NCI-H2029 treated with DMSO at 0.1 percent for 48 hours (cell line): Measurements from ENCODE around the gene E2F4.
A peak's percentile ranks its signal among the peaks of the same experiment; 100 is the strongest.

ENCODE experiments used
- DNase-seq: peaks from one replicate; lab custom pipeline; 2025; lab: John Stamatoyannopoulos, UW

Gene E2F4

GRCh38 chr16:67173808-67174705 is 17.9 kb upstream of the E2F4 start:
- peak; percentile 18 for DNase-seq

- no peak for DNase-seq
These were observed 17.2 kb upstream of the E2F4 start for GRCh38 chr16:67174706-67175231.

- DNase-seq, result no peak
These were observed 15.3 kb upstream of the E2F4 start for GRCh38 chr16:67176662-67177061.

- peak; percentile 28 for DNase-seq
These were observed 13.9 kb upstream of the E2F4 start for GRCh38 chr16:67177743-67178699.

- no peak for DNase-seq
These were observed 12.4 kb upstream of the E2F4 start for GRCh38 chr16:67179421-67180080.

GRCh38 chr16:67180166-67180565 is 11.8 kb upstream of the E2F4 start:
- no peak for DNase-seq

GRCh38 chr16:67181346-67181745 is 10.6 kb upstream of the E2F4 start:
- no peak for DNase-seq

- no peak for DNase-seq
These were observed 9.7 kb upstream of the E2F4 start for GRCh38 chr16:67182288-67182687.

GRCh38 chr16:67183284-67183626 is 8.7 kb upstream of the E2F4 start:
- DNase-seq, result no peak

- DNase-seq, result peak; percentile 87
These were observed 8.1 kb upstream of the E2F4 start, which contains the start of gene MATCAP1 for GRCh38 chr16:67183627-67184452. TSS of gene MATCAP1 (minus strand) at chr16:67183963. CDS start at chr16:67180610, 3,353 bp downstream.

GRCh38 chr16:67184453-67184994 is 7.4 kb upstream of the E2F4 start:
- DNase-seq, result no peak

GRCh38 chr16:67184995-67185650 is 6.8 kb upstream of the E2F4 start:
- no peak for DNase-seq

GRCh38 chr16:67185651-67186134 is 6.3 kb upstream of the E2F4 start:
- no peak for DNase-seq

GRCh38 chr16:67186550-67186950 is 5.4 kb upstream of the E2F4 start:
- DNase-seq, result no peak

GRCh38 chr16:67187175-67187890 is 4.6 kb upstream of the E2F4 start:
- no peak for DNase-seq

GRCh38 chr16:67188323-67188722 is 3.6 kb upstream of the E2F4 start:
- no peak for DNase-seq

- DNase-seq, result no peak
These were observed 3.2 kb upstream of the E2F4 start for GRCh38 chr16:67188798-67189197.

- DNase-seq, result no peak
These were observed 1.9 kb upstream of the E2F4 start, which contains the start of gene EXOC3L1 for GRCh38 chr16:67190041-67190440. TSS of gene EXOC3L1 (minus strand) at chr16:67190136. CDS start at chr16:67189676, 460 bp downstream.
